ENCODE data around the gene BRSK1. TPM values are rescaled to one million over a fixed set of nuclear protein-coding genes. Genes with fewer than 3 reads are reported as not detected.
A peak's percentile ranks its signal among the peaks of the same experiment; 100 is the strongest.

The BRSK1 gene
- total and polyA plus RNA-seq, 9 donors = 1.9 to 11.3 (median 4.8) TPM

DNA sequence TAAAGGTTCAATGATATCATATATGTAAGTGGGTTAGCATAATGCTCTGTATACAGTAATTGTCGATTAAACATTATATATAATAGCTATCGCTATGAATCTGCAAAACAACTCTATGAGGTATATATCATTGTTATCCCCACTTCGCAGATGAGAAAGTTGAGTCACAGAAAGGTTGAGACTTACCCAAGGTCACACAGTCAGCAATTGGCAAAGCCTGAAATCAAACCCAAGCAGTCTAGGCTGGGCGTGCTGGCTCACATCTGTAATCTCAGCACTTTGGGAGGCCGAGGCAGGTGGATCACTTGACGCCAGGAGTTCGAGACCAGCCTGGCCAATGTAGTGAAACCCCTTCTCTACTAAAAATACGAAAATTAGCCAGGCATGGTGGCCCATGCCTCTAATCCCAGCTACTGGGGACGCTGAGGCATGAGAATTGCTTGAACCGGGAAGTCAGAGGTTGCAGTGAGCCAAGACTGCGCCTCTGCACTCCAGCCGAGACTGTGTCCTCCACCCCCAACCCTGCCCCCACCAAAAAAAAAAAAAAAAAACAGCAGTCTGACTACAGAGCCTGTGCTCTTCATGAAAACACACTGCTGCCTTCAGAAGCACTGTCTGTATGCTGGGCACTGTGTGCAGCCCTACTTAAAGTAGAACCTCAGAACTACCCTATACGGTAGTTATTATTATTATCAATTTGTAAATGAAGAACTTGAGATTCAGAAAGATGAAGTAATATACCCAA is 5.2 kb upstream of the BRSK1 start:
- no peaks in the 10 kb centered on the region for H3K9me3 ChIP-seq
- intact Hi-C loops (cut with DNase I) = no loop called here
- no peaks in the 10 kb centered on the region for H3K27me3 ChIP-seq
- no peak for DNase-seq
- no peaks in the 10 kb centered on the region for H3K36me3 ChIP-seq
- TF ChIP-seq POLR2A (IDR thresholded peaks at IDR 0.05) (no peak), CTCF (IDR thresholded peaks at IDR 0.05) (no peak), EP300 (IDR thresholded peaks at IDR 0.05) (no peak)
- 73 to 77% (median 74%) methylated on average over 13 of the region's 13 CpGs for WGBS, 3 donors
- no peak overlapping the region for H3K4me3 ChIP-seq
- no peak overlapping the region for H3K27ac ChIP-seq
- peaks cover 5% of the 10 kb centered on the region for H3K4me1 ChIP-seq (ENCODE audit: insufficient read depth)

DNA sequence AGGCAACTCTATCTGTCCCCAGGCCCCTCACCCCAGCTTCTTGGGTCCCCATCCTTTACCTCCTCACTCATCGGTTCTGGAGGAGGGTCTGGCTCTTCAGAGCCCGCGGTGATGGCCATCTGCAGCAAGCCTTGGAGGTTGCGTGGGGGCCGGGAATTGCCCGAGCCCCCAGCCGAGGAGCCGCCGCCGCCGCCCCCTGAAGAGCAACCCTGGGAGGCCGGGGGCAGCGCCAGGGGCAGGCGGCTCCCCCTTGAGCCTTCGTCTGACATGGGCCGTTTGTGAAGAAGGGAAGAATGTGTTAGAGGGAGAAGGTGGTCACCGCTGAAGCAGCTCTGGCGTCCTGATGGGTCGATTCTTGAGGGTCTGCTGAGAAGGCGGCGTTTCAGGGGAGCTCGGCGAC is 4.5 kb upstream of the BRSK1 start:
- no peaks in the 10 kb centered on the region for H3K9me3 ChIP-seq
- H3K4me3 ChIP-seq = peak overlapping the region; percentile 77
- no peak for DNase-seq
- intact Hi-C loops (cut with DNase I) = no loop called here
- H3K4me1 ChIP-seq (ENCODE audit: insufficient read depth) = peaks cover 5% of the 10 kb centered on the region
- TF ChIP-seq EP300 (IDR thresholded peaks at IDR 0.05) (no peak), CTCF (IDR thresholded peaks at IDR 0.05) (no peak), POLR2A (IDR thresholded peaks at IDR 0.05) (no peak)
- WGBS, 3 donors = 1 to 7% (median 4%) methylated on average over 23 of the region's 23 CpGs
- H3K36me3 ChIP-seq = no peaks in the 10 kb centered on the region
- no peaks in the 10 kb centered on the region for H3K27me3 ChIP-seq
- H3K27ac ChIP-seq = peak overlapping the region; percentile 53 to 73

GRCh38 chr19:55279770-55280643 is 3.8 kb upstream of the BRSK1 start, which contains the start of gene HSPBP1:
TSS of gene HSPBP1 (minus strand) at chr19:55280110. CDS start at chr19:55279608, 502 bp downstream.
- 4 to 5% (median 5%) methylated on average over 47 to 52 of the region's 52 CpGs for WGBS, 3 donors
- intact Hi-C loops (cut with DNase I) = loop anchor here in 2 of 4 donors (10.0 kb wide), 3 partner anchors 95 to 225 kb away; partner anchors contain the start of genes IL11 (in 1 of the 2) and TMEM190 (in 1 of the 2)
- H3K4me1 ChIP-seq (ENCODE audit: insufficient read depth) = peaks cover 5% of the 10 kb centered on the region

More at GRCh38 chr19:55279770-55280643, 3.8 kb upstream of the BRSK1 start, which contains the start of gene HSPBP1:
- Histone ChIP-seq H3K27ac (peak within 1 kb of the TSS; percentile 53 to 73), H3K36me3 (no peaks in the 10 kb centered on the region), H3K9me3 (no peaks in the 10 kb centered on the region), H3K27me3 (no peaks in the 10 kb centered on the region), H3K4me3 (peak within 1 kb of the TSS; percentile 77)
- TF ChIP-seq EP300 (IDR thresholded peaks at IDR 0.05) = no peak
- TF ChIP-seq POLR2A (IDR thresholded peaks at IDR 0.05) = peak; percentile 40
- peak in 1 of 3 donors; percentile 13 for TF ChIP-seq CTCF (IDR thresholded peaks at IDR 0.05)
- DNase-seq = peak; percentile 92 to 97 (median 95)
